Mucosa of descending colon (tissue), 3 donors: ENCODE data around the gene USP6. TPM values are rescaled to one million over a fixed set of nuclear protein-coding genes. Genes with fewer than 3 reads are reported as not detected.
"Not testable (repeated sequence)": the region's sequence is repeated elsewhere in the genome, so short reads cannot be mapped to it uniquely, and the experiment has no call there.

ENCODE experiments used
- ATAC-seq: fragments of 200-7000 bp; cut with Tn5 transposase; one replicate; pipeline ENCODE4 v1.9.1; 2020; ENCODE audit warnings: mild to moderate bottlenecking, moderate library complexity
- DNase-seq, 3 donors: peaks; one replicate each; pipeline ENCODE4 v3.0.0-alpha.2; 2020
- H3K36me3 ChIP-seq: fragments of 200-600 bp; one replicate; pipeline ENCODE4 v1.8.0; 2021; ENCODE audit warnings: low read depth, mild to moderate bottlenecking
- H3K4me1 ChIP-seq: fragments of 200-600 bp; one replicate; pipeline ENCODE4 v1.8.0; 2021; ENCODE audit warnings: low read depth, mild to moderate bottlenecking
- H3K4me3 ChIP-seq: fragments of 200-600 bp; one replicate; pipeline ENCODE4 v1.8.0; 2021; ENCODE audit warnings: mild to moderate bottlenecking
- H3K9me3 ChIP-seq: fragments of 200-600 bp; one replicate; pipeline ENCODE4 v1.8.0; 2021; ENCODE audit warnings: mild to moderate bottlenecking
- CTCF ChIP-seq: fragments of 200-600 bp; IDR thresholded peaks from one replicate; pipeline ENCODE4 v1.8.0; 2022; ENCODE audit warnings: antibody characterized with exemption, mild to moderate bottlenecking
- intact Hi-C, 2 donors: fragments of 100-400 bp; cut with DNase I in 1 of 2; cut with micrococcal nuclease in 1 of 2; formaldehyde crosslinking; loops; one replicate each; pipeline versions ENCODE4 v1.11.0 to v1.11.1; 2022; cut with DNase I, micrococcal nuclease
- total RNA-seq, 3 donors: library from RNA; stranded (reverse); fragmentation: NEBNext Ultra II Directional in 2 of 3; extraction: Animal tissue kit (Norgen Biotek cat#: 25700) in 2 of 3; gene quantifications; one replicate each; pipeline versions ENCODE4 v1.2.1 to v1.2.4, GENCODE V29; 2021 to 2023
- donor health status: DM: no; HTN: no; CAD: no; lungs with moderate emphysema.
- donor health status: DM: no; HTN: no; CAD: no.
- donor health status: DM: no; HTN: yes; CAD: no.

USP6 gene
- total RNA-seq, 3 donors from 2014 or later = 0.09 to 0.10 TPM; not detected in 1

DNA sequence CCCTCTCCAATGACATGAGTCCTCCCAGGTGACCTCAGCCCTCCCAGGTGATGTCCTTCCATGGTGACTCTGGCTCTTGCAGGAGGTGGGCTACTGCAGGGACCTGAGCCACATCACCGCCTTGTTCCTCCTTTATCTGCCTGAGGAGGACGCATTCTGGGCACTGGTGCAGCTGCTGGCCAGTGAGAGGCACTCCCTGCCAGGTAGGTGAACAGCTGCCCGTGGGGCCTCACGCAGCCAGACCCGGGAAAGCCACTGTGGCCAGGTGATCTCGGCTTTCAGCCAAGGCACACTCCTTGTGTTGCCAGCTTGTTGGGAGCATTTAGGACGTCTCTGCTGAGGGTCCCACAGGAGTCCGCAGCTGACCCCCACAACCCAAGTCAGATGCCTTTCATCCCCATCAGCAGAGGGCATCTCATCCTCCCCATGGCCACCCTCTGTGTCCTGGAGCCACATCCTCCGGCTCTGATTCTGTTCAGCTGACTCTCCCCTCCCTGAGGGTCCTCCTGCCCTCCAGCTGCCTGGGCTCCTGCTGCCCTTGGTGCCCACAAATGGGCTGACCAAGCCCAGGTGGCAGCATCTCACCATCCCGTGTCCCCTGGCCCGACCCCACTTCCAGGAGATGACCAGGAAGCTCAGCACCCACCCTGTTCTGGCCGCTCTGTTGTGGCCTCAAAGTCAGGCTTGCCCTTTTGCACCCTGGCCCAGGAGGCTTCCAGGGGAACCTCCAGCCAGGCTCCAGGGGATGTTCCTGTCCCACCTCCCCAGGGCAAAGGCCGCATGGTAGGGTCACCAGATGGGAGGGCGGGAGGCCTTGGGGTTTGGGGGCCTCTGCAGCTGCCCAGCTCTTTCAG is 20.1 kb downstream of the USP6 start:
- H3K9me3 ChIP-seq = no peaks in the 10 kb centered on the region
- no peak for TF ChIP-seq CTCF
- no peak for ATAC-seq
- H3K4me3 ChIP-seq = no peak overlapping the region
- intact Hi-C loops = no loop called here
- no peaks in the 10 kb centered on the region for H3K4me1 ChIP-seq
- DNase-seq = no peak
- no peaks in the 10 kb centered on the region for H3K36me3 ChIP-seq

DNA sequence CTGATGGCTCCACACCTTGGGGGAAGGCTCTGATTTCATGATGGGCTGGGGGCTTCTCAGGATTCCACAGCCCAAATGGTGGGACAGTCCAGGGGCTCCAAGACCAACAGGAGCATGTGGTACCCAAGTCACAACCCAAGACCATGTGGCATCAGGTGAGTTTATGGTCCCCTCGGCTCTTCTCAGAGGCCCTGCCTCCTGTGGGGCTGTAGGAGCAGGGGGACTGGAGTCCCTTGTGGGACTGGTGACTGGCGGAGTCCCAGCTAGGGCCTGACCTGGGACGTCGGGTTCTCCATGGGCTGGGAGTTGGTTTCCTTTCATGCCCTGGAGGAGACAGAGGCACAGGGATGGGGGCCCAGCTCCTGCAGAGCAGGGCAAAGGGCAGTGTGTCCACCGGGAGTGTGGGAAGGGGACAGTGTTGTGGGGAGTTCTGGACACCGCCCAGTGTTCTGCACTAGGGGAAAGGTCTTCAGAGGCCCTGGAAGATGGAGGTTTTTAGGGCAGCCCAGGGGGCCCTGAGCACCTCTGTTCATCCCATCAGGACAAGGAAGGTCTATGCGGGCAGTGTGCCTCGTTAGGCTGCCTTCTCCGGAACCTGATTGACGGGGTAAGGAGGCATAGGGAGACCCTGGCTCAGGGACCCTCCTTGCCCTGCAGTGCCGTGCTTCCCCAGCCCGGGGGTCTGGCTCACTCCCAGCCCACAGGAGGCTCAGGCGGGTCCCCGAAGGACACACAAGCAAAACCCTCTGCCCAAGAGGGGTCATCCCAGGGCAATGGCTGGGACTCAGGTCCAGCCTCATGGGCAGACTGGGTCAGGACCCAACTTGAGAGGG is 21.0 kb downstream of the USP6 start:
- ATAC-seq, H3K4me3 ChIP-seq, H3K4me1 ChIP-seq, H3K9me3 ChIP-seq, DNase-seq, H3K36me3 ChIP-seq, intact Hi-C loops: not testable (repeated sequence)

- H3K4me1 ChIP-seq, ATAC-seq, DNase-seq, intact Hi-C loops, H3K9me3 ChIP-seq, H3K36me3 ChIP-seq, H3K4me3 ChIP-seq: not testable (repeated sequence)
Measured at GRCh38 chr17:5137511-5138197, 21.8 kb downstream of the USP6 start.

DNA sequence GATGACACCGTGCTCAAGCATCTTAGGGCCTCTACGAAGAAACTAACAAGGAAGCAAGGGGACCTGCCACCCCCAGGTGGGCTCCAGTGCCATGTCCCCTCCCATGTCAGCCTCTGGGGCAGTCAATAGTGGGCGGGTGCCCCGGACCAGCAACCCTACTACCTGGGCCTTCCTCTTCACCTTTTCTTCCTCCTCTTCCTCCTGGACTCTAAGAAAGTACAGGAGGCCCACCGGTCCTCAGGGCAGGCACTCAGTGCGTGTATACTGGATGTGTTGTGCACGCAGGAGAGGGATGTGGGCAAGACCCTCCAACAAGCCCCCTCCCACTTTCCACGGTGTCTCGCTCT is 22.3 kb downstream of the USP6 start:
- H3K4me1 ChIP-seq, intact Hi-C loops, H3K9me3 ChIP-seq, DNase-seq, H3K36me3 ChIP-seq, H3K4me3 ChIP-seq, ATAC-seq: not testable (repeated sequence)

DNA sequence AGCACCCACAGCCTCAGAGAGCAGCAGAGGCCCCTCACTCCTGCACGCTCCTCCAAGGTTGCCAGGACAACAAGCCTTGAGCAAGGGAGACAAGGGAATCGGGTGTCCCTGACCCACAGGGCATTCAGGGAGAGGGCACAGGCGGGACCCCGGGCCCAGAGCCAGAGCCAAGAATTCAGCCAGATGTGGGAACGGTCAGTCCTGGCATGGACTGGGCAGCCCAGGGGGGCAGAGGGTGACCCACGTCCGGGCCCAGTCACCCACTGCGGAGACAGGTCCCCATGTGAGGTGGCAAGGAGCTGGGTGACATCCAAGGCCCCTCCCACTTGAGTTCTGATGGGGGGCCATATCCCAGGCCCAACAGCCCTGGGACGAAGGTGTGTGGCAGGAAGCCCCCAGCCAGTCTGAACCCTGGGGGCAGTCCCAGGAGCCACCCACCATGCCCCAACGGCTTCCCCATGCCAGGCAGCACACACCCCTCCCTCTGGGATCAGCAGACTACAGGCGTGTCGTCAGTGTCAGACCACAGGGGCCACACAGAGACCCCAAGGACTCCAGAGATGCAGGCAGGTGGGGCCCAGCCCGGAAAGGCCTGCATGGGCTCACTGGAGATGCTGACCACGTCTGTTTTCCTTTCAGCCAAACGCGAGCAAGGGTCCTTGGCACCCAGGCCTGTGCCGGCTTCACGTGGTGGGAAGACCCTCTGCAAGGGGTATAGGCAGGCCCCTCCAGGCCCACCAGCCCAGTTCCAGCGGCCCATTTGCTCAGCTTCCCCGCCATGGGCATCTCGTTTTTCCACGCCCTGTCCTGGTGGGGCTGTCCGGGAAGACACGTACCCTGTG is 23.0 kb downstream of the USP6 start:
- intact Hi-C loops = no loop called here
- no peak for DNase-seq
- Histone ChIP-seq H3K4me1 (no peaks in the 10 kb centered on the region), H3K4me3 (no peak overlapping the region), H3K9me3 (no peaks in the 10 kb centered on the region), H3K36me3 (no peaks in the 10 kb centered on the region)
- no peak for ATAC-seq
- TF ChIP-seq CTCF = no peak

GRCh38 chr17:5139458-5139732 is 23.6 kb downstream of the USP6 start:
- H3K9me3 ChIP-seq = no peaks in the 10 kb centered on the region
- TF ChIP-seq CTCF = no peak
- DNase-seq (no peak), ATAC-seq (no peak)
- intact Hi-C loops = no loop called here
- H3K4me1 ChIP-seq = no peaks in the 10 kb centered on the region
- H3K36me3 ChIP-seq = no peaks in the 10 kb centered on the region
- H3K4me3 ChIP-seq = no peak overlapping the region

DNA sequence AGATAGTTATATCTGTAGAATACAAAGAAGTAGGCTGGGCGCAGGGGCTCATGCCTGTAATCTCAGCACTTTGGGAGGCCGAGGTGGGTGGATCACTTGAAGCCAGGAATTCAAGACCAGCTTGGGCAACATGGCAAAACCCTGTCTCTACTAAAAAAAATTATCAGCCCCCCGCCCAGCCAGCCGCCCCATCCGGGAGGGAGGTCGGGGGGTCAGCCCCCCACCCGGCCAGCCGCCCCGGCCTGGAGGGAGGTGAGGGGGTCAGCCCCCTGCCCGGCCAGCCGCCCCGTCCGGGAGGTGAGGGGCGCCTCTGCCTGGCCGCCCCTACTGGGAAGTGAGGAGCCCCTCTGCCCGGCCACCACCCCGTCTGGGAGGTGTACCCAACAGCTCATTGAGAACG is 27.0 kb downstream of the USP6 start:
- H3K4me3 ChIP-seq, H3K9me3 ChIP-seq, intact Hi-C loops, ATAC-seq, H3K4me1 ChIP-seq, H3K36me3 ChIP-seq, DNase-seq: not testable (repeated sequence)

DNA sequence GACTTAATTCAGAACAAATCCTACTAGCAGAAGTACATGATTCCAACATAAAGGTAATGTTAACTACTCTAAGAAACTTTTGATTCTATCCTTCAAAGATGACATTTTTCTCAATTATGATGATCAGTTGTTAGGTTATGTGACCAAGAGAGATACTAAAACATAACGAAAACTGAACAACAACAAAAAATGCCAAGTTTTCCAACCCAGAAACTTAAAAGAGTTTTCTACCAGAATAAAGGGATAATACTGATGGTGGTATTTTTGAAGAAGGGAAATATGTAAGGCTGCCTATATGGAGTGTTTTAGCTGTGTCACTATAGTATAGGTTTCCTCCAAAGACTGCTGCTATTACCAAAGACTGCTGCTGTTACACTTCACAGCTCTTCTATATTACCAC is 30.3 kb downstream of the USP6 start:
- H3K36me3 ChIP-seq, H3K4me3 ChIP-seq, intact Hi-C loops, DNase-seq, H3K4me1 ChIP-seq, ATAC-seq, H3K9me3 ChIP-seq: not testable (repeated sequence)

DNA sequence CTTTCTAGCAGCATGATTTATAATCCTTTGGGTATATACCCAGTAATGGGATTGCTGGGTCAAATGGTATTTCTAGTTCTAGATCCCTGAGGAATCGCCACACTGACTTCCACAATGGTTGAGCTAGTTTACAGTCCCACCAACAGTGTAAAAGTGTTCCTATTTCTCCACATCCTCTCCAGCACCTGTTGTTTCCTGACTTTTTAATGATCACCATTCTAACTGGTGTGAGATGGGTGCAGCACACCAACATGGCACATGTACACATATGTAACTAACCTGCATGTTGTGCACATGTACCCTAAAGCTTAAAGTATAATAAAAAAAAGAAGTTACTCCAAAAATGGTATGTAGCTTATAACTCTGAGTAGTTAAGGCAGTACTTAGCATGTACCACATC is 44.9 kb downstream of the USP6 start:
- ATAC-seq, DNase-seq, H3K9me3 ChIP-seq, intact Hi-C loops, H3K4me3 ChIP-seq, H3K36me3 ChIP-seq, H3K4me1 ChIP-seq: not testable (repeated sequence)

DNA sequence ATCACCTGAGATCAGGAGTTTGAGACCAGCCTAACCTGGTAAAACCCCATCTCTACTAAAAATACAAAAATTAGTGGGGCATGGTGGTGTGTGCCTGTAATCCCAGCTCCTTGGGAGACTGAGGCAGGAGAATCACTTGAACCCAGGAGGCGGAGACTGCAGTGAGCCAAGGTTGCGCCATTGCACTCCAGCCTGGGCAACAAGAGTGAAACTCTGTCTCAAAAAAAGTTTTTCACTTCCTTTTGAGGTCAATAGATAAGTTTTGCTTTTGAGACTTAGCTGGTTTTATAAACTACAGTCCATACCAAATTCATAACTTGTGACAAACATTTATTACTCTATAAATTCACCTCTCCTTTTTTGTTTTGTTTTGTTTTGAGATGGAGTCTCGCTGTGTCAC is 46.0 kb downstream of the USP6 start:
- H3K4me1 ChIP-seq, H3K9me3 ChIP-seq, H3K36me3 ChIP-seq, H3K4me3 ChIP-seq, ATAC-seq, DNase-seq, intact Hi-C loops: not testable (repeated sequence)
